ENCODE data around the gene ZBTB20.

Gene ZBTB20

DNA sequence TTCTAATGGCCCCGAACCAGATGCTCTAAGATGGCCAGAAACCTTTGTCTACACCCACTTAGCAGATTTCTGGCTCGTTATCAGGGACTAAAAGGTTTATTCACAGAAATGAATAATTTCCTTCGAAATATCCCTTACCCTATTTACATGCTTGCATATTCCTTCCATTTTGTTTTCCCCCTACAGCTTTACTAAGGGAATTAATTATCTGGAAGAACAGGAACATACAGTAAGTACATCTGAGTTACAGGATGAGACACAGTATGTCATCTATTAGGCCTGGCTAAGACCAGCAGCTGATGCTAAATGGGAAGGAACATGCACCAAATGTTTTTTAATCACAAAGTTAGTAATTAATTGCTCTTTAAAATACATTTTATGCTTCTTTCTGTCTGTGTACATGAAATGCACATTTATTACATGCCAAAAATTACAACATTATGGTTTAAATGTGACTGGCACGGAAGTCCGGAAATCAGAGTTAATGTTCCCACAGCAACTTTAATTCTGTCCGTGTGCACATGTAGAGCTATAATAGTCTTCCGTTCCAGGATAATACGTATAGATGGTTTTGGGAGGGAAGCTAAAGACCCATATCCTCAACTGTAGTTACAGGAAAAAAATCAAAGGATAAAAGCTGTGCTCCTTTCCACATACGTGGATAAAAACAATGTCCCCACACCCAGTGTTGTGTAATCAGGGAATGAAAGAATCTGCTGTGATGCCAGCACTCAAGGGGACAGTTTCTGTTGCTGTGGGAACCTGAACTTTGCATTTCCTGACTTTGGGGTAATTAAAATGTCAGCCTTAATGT is 771.3 kb downstream of the ZBTB20 start:
- no peak for DNase-seq (ENCODE audit: low read depth in 2 of 2)

DNA sequence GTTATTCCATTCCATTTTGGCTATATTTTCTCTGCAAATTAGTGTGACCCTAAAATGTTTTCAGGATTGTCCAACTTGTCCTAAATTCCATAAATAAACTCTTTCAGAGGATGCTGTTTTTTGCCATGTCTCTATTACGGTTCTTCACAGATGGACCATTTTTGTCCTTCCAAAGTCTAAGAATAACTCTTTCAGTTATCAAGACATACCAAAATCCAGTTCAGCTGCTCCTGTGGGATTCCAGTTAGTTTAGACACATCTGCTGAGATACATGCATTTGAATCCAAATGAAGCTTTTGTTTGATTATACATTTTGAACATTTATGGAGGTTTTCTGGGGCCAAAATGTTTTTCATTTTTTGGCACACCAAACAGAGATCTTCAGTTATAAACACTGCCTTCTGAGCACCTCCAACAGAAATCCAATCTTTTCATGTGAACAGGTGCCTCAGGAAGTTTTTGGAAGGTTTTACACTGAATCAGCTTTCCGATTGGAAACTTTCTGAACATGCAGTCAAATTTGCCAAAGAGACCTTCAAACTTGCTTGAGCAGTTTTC is 772.6 kb downstream of the ZBTB20 start:
- DNase-seq (ENCODE audit: low read depth in 2 of 2): no peak

DNA sequence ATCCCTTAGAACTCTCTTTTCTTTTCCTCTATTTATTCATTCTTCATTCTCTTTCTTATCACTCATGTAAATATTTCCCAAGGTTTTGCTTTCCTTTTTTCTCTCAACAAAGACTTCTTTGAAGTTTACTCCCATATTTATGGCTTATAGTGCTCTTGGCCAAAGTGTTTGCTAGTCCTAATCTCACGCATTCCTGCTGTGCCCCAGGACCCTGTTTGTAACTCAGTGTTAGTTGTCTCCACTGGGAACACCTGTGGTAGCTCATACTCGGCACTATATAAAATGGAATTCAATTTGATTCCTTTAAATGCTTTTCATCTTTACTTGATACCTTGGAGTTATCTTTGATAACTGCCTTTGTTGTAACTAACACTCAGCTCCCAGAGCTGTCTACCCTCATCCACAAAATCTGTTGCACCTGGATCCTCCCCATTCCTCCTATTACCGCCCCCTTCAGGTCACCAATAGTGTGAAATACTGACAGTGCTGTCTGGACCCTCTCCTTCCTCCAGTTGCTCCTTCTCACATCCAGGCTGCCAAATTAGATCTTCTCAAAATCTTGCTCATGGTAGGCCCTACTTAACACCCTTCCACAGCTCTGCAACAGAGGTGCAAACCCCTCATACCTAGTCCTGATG is 776.4 kb downstream of the ZBTB20 start:
- DNase-seq (ENCODE audit: low read depth in 2 of 2): no peak

DNA sequence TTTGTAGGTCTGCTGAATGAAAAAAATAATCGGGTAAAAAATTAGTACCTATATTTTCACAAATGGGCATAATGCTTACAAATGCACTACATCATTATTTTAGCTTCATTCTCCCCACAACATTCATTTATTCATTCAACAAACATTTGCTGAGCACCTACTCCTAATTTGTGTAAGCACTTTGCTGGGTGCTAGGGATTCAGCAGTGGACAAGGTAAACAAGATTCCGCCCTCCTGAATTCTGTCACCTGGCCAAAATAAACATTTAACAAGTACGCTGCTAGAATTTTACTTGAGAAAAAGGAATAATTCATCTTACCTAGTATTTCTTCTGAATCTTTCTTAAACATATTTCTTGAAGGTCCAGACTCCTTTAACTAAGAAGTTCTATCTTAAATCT is 781.2 kb downstream of the ZBTB20 start:
- DNase-seq (ENCODE audit: low read depth in 2 of 2): no peak

DNA sequence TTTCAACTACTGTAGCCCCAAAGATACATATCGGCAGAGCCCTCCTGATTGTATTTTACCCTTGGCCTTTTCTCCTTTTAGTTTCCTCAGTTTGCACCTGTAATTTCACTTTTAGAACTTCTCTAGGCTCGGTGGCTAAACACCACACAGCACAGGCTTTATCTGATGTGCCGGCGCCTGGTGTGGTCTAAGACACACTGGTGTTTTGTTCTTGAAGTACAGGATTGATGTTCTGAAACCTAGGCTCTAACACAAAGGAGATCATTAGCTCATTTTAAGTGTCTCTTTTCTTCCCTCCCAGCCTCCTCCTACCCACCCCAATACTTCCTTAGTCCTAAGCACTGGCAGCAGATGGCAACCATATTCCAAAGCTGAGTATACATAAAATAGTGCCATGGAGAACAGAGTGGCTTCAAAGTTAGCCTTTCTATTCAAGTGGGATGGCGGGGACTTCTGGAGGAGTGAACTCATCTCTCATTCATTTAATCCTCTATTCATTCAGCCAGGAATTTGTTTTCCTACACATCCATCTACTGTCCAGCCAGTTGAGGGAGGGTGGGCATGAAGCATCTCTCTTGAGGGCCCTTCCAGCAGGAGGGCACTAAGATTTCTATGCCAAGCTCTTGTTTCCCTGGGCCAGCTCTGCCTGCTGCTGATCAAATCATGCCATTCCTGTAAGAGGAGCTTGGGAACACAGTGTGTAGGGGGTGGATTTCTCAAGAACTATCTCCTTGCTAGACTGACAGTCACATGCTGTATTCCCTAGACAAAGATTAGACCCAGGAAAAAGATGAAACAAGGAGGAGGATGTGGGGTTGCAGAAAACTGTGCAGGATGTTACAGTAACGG is 782.1 kb downstream of the ZBTB20 start:
- no peak for DNase-seq (ENCODE audit: low read depth in 2 of 2)

DNA sequence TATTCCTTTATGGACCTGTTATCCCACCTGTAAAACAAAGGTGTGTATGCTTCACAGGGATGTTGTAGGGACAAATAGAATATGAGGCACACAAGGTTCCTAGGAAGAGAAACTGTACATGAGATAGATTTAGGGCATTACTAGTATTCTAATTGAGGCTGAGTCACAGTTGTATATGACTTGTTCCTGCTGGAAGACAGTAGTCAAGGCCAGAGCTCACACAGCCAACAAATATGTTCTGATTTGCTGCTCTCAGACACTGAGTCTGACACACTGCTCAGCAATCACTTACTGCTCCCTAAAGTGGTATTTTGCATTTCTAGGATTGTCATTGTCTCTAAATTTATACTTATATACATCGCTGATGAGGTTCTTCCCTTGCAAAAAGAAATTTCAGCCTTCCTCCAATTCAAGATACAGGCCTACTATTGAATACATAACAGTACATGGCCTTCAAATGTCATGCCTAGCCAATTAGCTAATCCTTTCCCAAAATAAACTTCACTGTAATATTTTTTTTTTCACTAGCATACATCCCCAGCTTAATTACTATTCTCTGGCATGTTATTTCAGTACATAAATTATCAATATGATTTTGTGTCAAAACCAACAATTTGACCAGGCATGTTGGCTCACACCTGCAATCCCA is 783.4 kb downstream of the ZBTB20 start:
- DNase-seq (ENCODE audit: low read depth in 2 of 2): no peak

DNA sequence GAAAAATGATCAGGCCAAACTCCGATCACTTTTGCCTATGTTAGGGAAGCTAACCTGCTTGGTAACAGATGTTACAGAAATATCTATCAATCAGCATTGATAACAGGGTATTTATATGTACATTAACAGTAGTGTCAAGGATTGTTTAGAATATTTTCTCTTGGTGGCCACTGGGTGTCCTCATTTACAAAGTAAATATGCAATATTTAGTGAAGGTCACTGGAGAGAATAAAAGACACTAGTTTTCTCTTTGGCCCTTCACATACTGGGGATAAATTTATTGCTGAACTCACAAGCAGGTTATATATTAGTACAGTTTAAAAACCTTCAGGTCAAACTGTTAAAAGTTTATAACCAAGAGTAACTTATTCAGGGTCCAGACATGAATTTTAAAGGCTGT is 784.3 kb downstream of the ZBTB20 start:
- DNase-seq (ENCODE audit: low read depth in 2 of 2): no peak

DNA sequence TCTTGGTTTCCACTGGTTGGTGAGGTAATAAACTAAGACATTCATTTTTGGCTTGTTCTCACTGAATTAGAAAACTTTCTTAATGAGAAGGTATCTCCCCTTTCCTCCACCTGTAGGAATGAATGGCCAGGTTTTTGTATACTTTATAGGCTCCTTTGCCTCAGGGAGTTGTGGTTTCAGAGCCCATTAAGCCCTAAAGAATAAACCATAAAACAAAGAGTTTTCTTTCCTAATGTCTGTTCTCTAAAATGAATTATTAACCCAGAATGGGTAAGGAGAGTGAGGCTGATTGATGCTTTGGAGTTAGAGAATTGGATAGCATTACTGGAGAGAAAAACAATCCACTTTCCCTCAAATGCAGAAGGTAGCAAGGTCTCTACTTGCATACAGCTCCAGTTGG is 785.7 kb downstream of the ZBTB20 start:
- no peak for DNase-seq (ENCODE audit: low read depth in 2 of 2)

DNA sequence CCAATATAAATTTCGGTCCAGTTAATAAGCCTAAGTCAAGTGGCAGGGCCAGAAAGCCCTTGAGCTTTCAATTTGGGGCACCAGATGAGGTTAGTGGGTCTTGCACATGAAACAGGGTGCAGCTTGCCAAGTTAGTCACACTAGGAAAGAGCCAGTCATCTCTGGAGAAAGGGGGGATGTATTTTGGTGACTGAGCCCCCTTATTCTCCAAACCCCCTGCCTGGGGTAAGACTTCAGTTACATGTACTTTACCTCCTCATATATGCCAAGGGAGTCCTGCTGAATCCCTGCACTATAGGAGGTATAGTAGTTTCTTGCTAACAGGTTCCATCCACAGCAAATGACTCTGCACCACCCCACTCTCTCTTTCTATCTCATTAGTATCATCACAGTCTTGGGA is 790.6 kb downstream of the ZBTB20 start:
- no peak for DNase-seq (ENCODE audit: low read depth in 2 of 2)

DNA sequence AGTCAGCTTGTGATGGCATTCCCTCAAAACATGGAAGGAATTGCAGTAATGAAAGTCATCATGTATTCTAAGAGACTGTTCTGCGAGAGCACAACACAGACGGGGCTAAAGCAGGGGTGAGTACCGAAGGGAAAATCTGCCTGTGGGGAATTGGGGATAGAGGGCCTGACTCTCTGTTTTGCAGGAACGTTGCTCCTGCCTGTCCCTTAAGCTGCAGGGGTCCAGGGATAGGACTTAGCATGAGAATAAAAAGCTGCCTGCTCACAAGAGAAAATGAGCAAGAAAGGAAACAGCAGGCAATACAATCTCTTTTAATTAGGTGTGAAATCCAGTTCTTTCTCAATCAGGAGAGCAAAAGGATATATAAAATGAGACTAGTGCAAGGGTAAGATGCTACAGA is 791.0 kb downstream of the ZBTB20 start:
- DNase-seq (ENCODE audit: low read depth in 2 of 2): no peak

DNA sequence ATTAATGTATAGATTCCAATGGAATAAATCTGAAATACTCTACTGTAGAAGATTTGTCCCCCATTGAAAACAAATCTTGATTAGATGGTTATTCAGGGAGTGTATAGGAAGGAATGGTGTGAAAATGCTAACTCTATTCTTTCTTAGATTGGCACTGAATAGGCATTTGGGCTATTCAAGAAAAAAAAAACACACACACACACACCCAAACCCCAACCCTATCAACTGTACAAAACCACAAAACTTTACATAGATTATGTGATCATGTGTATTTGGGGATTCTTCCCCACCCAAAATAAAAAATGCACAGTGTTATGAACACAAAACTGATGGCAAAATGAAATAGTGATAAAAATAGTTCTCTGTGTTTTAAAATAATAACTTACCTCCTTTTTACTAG is 791.4 kb downstream of the ZBTB20 start:
- no peak for DNase-seq (ENCODE audit: low read depth in 2 of 2)

DNA sequence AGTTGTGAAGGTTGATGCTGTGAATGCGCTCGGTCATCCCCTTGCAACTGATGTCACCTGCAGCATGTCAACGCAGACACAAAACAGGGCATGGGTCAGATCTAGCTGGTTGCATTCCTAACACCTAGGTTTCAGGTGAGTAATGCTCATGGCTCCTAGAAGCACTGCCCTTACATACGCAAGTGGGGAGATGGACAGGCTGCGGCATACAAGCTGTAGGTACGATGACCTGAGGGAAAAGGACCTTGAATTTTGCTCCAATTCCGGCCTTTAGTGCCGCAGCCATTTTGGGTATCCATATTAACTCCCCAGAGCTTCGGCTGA is 795.3 kb downstream of the ZBTB20 start:
- DNase-seq (ENCODE audit: low read depth in 2 of 2): no peak

DNA sequence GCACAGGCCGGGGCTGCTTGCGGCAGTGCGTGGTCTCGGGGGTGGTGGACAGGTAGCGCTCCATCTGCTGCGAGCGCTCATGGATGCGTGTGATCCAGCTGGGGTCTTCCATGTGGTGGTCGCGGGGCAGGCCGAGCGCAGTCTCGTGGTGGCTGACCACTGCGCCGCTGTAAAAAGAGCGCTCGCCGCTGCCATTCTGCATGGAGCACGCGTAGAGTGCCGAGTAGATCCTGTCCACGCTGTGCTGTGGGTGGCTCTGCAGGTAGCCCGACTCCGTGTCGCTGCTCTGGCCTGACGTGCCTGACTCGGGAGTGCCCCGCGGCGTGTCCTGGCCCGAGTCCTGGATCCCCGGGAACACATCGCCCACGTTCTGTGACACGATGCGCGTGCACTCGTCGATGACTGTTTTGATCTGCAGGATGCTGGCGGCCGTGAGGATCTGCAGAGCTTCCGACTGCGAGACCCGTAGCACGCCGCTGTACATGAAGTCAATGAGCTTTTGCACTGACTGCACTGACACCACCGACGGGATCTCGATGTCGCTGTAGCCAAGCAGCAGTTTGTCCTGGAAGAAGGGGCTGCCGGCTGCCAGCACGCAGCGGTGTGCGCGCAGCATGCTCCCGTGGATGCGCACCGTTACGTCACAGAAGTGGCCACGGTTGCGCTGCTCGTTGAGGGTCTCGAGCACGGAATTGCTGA is 795.8 kb downstream of the ZBTB20 start:
- no peak for DNase-seq (ENCODE audit: low read depth in 2 of 2)

DNA sequence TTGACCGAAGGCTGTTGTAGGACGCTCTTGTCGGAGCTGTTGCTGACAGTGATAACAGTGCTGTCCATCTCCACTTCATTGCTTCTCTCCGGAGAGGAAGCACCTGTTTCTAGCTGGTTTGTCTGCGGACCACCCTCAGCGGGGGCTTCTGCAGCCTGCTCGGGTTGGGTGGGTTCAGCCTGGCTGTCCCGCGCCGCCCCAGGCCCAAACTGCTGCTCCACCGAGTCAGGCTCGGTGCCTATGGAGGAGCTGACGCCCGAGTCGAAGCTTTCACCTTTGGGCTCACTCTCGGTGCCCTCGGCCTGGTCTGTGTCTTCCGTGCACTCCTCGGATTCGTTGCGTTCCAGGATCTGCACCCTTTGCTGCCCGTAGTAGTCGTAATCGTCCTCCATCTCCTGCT is 796.4 kb downstream of the ZBTB20 start:
- DNase-seq (ENCODE audit: low read depth in 2 of 2): no peak

DNA sequence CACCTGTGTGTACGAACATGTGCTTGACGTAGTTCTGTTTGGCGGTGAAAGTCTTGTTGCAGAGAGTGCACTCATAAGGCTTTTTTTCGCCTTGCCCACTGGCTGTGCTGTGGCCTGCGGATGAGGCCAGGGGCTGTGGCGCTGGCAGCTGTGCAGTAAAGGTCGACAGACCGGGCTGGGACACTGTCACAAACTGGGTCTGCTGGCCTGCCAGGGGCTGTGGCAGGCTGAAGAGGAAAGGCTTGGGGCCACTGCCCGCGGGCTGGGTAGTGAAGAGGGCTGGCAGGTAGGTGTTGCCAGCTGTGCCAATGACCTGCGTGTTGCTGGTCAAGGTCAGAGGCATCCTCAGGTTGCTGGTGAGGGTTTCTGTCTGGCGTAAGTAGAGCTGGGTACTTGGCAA is 796.8 kb downstream of the ZBTB20 start:
- DNase-seq (ENCODE audit: low read depth in 2 of 2): no peak

DNA sequence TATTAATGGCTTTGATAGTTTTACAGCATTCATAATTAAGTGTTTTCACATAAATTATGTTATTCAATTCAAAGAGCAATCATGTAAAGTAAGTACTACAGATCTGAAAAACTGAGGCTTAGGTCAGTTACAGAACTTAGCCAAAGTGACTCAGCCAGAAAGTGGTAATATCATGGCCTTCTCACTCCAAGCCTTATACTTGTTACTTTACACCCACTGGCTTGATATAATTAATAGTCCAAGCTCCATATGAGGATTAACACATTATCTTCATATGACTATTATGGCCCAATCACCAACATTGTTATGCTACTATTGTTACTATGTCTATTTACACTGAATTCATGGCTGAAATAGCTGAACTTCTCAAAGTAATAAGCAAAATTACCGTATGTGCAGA is 802.6 kb downstream of the ZBTB20 start:
- DNase-seq (ENCODE audit: low read depth in 2 of 2): no peak

DNA sequence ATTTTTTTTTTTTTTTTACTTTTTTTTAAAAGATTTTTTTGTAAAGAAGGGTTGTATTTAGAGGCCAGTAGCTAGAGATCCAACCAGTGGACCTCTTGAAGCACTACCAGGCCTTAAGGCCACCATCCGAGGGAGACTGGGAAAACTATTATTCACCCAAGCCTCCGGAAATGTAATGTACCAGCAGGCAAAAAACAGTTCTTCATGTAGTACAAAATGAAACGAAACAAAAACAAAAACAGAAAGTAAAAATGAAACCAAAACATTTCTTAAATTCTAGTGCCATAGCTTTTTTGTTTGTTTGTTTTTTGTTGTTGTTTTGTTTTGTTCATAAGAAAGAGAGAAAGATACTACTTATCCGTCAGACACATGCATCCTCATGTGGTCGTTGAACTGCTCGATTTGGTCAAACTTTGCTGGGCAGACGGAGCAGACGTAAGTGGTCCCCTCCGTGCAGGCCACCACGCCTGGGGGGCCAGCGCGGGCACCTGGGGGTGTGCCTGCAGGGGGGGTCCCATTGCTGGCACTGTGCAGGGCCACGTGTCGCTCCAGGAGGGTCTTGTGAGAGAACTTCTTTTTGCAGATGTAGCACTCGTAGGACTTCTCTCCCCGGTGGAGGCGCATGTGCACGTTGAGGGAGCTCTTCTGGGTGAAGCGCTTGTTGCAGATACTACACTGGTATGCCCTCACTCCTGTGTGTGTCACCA is 808.3 kb downstream of the ZBTB20 start:
- no peak for DNase-seq (ENCODE audit: low read depth in 2 of 2)

DNA sequence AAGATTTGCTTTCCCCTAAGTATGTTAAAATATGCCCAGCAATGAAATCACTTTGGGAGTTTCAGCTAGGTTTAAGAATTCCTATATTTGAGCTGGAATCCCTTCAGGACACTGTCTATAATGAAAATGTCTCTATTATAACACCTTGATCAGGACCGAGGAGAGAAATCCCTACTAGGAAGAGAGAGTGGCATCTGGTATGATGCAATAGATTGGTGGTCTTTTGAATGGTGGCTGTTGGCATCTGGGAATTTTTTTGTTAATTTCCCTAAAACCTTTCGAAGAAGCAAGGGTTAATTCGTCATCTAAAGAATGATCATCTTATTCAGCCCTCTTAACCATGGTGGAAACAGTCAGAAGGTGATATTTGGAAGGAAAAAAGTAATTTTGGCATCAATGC is 810.2 kb downstream of the ZBTB20 start:
- DNase-seq (ENCODE audit: low read depth in 2 of 2): no peak

DNA sequence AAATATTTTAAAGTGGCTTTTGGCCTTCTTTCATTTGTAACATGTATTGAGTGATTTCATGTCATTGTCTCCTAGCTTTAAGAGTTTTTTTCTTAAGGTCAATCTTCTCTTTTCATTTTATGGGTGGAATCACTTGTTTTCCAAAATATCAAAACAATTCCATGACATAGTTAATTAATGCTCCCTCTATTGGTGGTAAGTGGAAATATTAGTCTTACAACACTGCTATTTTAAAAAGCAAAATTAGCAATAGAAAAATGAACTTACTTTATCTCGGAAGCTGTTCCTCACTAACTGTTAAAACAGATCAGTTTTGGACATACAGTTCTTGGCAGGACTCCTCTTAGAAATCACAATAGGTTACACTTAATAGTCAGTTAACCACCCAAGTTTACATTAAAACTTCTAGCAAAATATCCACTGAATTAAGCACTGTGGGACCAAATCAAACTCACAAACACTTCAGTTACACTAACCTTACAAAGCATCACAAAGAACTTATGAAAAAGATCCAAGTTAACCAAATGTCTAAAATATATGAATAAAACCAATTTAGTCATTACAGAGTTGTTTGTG is 810.9 kb downstream of the ZBTB20 start:
- DNase-seq (ENCODE audit: low read depth in 2 of 2): no peak

DNA sequence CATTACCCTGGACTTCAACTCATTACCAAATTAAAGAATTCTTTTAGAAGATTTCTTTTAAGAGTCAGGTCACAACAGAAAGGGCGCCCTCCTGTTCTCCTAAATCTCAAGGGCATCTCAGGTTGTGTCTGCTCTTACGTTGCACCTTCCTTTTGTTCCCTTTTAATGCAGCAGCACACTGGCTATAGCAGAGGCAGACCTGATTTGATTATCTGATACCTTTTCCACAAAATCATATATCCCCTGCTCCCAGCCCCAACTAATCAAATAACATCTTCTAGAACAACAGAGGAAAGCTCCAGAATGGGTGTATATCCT is 813.2 kb downstream of the ZBTB20 start:
- no peak for DNase-seq (ENCODE audit: low read depth in 2 of 2)

Measured in fibroblast of skin of left biceps (primary cell).